Measurements from ENCODE around the gene CHID1. TPM values are rescaled to one million over a fixed set of nuclear protein-coding genes. Genes with fewer than 3 reads are reported as not detected.

The CHID1 gene
- total RNA-seq, 1 experiment from 2014 or later: 36.8 TPM

DNA sequence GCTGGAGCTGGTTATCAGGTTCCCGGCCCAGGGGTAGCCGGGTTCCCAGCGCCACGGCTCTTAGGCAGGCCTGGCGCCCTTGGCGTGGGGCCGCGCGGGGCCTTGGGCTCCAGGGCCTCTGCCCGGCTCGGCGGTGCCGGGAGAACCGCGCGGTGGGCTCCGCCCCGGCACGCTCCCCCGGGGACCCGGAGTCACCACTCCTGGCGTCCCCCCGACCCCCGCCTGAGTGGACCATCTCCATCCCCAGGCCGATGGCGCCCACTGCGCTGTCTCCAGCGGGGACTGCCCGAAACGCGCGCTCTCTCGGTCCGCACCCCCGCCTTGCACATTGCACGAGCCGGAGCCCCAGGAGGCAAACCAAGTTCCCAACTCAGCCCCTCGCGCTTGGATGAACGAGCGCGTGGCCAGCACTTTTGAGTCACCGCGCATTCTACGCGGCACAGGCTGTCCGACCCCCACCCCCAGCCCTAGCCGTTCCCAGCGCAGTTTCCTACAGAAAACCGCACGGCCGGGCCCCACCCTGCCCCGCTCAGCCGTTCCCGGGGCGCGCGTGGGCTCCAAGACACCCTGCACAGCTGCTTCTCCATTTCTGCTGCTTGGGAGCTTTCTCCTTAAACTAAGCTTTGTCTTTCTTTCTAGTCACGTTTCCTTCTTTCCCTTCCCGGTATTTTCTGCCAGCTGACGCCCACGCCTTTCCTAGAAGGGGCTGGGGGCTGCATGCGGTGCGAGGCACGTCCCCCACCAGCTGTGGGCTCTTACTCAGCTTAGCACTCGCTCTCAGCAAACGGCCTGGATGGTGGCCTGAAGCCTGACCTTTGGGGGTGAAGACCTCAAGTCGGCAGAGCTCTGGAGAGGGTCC, 650 bp upstream of the CHID1 start:
- no peak for DNase-seq (ENCODE audit: extremely low read depth, low read depth)

DNA sequence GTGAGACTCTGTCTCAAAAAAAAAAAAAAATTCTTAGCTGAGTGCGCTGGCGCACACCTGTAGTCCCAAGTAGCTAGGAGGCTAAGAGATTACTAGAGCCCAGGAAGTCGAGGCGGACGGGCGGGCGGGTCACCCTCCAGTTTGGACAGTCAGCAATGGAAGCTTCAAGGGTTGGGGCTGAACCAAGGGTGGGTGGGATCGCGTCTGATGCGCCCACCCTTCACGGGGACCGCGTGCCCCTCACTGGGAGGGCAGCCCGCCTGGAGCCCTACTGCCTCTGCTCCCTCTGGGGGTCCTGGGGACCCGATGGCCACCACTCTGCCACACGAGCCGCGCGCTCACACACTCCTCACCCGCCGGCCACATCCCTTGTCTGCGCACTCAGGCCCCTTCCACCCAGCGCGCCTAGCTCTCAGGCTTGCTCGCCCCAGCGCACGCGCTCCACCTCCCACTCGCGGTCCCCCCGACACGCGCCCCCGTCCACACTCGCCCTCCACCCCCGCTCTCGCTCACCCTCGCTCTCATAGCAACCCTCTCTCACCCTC, 494 bp downstream of the CHID1 start:
- no peak for DNase-seq (ENCODE audit: extremely low read depth, low read depth)

DNA sequence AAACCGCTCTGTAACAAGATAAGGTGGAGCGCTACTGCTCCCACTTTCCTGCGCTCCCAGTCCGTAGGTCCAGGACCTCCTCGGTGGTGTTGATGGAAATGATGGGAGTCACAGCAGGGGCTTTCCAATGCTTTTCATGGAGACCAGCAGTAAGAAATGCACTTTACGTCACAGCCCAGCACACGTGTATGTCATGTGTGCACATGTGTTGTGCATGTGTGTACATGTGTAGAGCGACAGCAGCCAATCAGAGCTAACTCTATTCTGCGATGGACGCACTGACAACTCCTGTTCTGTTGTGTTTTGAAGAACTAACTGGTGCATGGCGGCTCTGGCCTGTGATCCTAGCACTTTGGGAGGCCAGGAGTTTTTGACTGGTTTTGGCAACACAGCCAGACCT, 1.2 kb downstream of the CHID1 start:
- no peak for DNase-seq (ENCODE audit: extremely low read depth, low read depth)

DNA sequence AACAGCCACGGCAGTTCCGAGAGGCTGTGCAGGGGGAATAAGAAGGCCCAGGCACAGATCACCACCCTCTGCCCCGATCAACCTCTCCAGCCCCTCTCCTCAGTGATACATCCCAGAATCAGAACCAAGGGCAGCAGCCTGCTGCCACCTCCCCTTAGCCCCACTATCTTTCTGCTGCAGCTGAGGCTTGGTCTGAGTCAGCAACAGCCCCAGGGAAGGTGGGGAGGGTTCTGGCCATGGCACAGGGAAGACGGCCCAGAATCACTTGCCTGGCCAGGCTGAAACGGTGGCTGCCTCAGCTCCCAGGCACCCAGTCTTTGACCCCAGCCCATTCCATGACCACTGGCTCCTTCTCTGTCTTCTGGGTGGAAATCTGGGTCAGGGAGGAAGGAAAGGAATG, 2.3 kb downstream of the CHID1 start:
- no peak for DNase-seq (ENCODE audit: extremely low read depth, low read depth)

DNA sequence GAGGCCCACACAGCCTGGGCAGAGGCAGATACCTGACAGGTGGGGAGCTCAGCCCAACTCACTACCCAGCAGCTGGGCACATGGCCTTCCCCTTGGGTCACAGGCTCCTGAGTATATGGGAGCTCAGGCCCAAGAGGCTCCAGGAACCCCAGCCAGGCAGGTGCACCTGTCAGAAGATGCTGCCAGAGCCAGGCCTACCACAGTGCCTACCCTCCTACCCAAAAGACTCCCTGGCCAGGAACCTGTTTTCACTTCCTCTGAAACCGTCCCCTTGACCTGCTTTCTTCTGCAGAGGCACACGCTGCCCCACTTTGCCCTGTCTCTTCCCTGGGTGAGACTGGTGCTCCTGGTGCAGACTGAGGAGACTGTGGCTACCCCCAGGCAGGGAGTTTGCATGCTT, 2.9 kb downstream of the CHID1 start:
- no peak for DNase-seq (ENCODE audit: extremely low read depth, low read depth)

DNA sequence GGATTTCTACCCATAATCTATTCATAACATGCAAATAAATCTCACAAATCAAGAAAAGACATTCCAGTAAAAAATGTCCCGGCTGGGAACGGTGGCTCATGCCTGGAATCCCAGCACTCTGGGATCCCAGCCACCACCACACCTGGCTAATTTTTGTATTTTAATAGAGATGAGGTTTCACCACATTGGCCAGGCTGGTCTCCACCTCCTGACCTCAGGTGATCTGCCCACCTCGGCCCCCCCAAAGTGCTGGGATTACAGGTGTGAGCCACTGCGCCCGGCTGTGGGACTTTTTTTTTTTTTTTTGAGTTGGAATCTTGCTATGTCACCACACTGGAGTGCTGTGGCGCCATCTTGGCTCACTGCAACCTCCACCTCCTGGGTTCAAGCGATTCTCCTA, 4.7 kb downstream of the CHID1 start:
- no peak for DNase-seq (ENCODE audit: extremely low read depth, low read depth)

DNA sequence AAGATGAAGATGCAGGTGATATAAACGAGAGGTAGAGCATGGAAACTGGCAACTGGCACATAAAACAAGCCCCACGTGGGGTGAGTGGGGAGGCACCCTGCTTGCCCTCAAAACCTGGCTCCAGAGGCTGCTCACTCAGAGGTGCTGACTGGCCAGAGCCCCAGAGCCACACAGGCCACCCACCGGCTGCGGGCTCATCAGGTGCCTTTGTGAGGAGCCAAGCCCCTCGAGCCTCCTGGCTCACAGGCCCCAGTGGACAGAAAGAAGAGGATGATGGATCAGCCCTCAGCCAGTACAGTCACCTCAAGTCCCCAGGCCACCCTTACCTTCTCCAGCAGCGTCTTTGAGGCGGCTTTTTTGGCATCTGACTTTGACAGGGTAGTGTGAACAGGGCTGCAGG, 6.2 kb downstream of the CHID1 start:
- no peak for DNase-seq (ENCODE audit: extremely low read depth, low read depth)

DNA sequence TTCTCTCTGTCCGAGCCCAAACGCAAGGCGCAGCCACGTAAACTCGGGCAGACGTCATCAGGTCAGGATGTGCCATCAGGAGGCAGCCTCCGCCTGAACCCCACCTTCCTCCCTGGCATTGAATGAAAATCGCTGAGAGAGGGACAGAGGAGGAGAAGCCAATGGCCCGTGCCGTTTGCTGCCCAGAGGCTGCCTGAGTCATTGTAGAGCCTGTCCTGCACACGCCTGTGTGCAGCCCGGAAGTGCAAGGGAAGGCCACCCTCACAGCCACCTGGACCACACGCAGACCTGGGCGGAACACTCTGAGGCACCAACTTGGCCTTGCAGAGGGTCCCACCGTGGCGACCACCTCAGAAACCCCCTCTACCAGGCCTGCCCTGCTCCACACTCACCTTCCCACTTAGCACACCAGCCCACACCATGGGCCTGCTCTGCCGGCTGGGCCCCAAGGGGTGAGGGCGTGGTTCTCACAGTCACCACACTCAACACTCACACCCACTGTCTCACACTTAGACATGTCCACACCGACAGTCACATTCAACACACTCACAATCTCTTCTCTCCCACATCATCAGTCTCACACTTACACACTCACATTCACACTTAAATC, 9.1 kb downstream of the CHID1 start:
- DNase-seq (ENCODE audit: extremely low read depth, low read depth): no peak

DNA sequence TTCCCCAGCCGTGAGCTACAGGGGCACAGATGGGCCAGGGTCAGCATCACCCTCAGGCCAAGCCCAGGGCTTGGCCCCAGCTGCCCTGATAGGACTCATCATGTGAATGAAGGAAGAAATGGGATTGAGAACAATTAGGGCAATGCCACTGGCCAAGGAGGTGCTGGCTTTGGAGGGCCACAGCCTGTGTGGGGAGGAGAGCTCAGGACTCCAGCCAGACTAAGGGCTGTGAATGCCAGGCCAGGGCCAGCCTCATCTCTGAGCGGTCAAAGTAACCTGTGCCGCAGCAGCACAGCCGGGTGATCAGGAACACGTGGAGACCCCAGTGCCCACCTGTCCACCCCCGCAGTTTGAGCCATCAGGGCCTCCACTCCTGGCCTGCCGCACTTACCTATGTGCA, 10.1 kb downstream of the CHID1 start:
- no peak for DNase-seq (ENCODE audit: extremely low read depth, low read depth)

DNA sequence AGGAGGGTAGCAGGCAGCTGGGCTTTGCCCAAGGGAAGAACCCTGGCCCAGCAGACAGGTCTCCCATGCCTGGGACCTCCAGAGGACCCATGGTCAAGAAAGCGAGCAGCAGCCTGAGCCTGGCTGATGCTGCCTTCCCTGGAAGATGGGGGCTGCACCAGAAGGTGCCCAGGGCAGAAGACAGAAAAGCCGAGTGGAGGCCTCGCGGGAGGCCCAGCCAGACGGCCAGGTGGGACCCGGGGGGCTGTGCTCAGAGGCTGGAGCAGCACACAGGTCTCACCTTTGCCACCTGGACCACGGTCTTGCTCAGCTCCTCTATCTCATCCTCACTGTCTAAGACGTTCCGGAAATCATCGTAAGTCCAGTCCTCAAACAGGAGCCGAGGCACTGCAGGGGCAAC, 10.9 kb downstream of the CHID1 start:
- no peak for DNase-seq (ENCODE audit: extremely low read depth, low read depth)

DNA sequence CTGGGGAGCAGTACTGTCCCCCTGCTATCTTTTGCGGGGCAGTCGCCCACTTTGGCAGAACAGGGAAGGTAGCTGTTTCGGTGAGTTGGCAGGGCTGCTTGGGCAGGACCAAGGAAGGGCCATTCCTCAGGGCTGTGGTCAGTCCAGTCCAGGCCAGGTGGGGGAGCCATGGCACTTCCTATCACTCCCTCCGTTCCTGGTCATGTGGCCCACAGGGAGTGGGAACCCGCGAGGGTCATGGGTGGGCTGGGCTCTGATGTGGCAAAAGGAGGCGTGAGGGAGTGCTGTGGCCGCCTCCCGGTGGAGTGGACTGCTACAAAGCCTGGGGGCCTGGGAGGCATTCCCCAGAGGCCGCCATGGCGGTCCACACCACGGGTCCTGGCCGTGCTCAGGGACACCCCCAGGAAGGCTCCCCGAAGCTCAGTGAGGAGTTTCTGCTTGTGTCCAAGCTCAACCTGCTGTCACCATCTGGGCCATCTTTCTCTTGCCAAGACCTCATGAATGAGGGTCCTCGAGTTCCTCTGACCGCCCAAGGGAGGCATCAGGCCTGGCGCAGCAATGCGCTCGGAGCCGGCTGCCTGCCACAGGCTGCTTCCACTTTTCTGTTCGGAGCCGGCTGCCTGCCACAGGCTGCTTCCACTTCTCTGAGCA, 11.9 kb downstream of the CHID1 start:
- no peak for DNase-seq (ENCODE audit: extremely low read depth, low read depth)

DNA sequence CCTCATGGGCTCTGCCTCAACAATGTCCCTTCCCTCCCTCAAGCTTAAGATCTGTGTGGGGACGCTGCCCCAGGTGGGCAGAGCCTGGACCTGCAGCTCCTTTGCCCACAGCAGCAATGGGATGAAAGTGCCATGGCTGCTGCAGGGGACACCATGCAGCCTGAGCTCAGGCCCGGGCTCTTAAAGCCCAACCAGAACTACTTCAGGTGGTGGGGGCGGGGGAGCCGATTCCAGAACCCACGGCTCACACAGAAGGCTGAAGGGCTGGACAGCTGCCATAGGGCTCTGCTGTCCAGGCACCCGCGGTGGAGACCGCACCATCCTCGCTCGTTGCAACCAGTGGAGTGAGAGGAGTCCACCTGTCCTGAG, 12.5 kb downstream of the CHID1 start:
- no peak for DNase-seq (ENCODE audit: extremely low read depth, low read depth)

DNA sequence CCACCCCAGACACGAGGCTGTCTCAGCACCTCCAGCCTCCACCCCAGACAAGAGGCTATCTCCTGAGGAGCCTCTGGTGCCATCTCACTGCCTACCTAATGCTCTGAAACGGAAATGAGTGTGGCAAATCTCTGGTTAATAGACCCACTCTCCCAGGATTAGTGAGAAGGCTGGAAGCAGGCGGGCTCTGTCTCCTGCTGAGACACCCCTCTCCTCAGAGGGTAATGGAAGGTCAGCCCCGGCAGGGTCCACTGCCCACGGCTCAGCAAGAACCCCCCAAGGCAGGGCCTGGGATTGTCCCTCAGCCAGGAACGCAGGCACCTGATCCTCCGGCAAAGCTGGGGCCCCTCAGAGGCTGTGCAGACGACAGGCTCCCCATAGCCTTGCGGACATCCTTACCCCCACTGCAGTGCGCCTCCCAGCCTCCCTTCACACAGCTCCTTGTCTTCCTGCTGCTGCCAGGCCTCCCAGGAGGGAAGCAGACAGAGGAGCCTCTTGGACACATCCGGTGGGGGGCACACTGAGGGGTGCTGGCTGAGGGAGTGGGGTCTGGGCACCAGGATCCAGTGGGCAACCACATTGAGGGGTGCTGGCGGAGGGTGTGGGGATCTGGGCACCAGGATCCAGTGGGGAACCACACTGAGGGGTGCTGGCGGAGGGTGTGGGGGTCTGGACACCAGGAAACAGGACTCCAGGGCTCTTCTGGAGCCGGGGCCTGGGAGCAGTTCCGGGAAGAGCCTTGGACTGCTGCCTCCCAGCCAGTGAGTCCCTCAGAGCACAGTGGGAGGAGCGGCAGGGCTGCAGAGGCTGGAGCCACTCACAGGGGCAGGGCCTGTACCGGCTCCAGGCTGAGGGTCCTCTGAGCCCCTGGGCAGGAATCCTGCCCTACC, 13.1 kb downstream of the CHID1 start:
- DNase-seq (ENCODE audit: extremely low read depth, low read depth): no peak

DNA sequence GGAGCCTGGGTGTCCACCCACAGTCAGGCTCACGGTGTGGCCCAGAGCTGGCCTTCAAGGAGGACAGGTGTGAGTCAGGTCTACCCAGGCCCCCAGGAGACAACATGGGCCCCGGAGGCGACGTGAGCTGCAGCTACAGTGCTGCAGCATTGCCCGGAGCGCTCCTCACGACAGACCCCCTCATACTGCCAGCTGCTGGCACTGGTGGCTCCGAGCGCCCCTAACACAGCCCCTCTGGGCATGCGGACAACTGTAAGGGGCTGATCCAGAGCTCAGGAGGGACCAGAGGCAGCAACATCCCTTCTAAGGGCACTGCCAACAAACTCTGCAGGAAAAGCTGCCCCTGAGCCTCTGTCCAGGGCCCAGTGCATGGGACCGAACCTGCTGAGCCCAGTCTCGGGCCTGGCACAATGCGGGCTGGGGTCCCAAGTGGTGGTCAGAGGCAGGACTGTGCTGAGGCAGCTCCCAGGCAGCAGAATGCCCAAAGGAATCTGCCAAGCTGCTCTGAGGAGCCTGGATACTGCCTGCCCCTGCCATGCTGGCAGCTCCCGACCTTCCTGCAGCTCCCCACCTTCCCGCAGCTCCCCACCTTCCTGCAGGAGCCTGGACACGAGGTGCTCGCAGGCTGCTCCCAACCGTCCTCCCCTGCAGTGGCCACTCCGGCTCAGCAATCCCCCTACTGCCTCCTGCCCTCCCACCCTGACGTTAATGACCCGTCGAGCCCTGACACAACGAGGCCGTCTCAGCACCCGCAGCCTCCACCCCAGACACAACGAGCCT, 15.1 kb downstream of the CHID1 start:
- DNase-seq (ENCODE audit: extremely low read depth, low read depth): no peak

DNA sequence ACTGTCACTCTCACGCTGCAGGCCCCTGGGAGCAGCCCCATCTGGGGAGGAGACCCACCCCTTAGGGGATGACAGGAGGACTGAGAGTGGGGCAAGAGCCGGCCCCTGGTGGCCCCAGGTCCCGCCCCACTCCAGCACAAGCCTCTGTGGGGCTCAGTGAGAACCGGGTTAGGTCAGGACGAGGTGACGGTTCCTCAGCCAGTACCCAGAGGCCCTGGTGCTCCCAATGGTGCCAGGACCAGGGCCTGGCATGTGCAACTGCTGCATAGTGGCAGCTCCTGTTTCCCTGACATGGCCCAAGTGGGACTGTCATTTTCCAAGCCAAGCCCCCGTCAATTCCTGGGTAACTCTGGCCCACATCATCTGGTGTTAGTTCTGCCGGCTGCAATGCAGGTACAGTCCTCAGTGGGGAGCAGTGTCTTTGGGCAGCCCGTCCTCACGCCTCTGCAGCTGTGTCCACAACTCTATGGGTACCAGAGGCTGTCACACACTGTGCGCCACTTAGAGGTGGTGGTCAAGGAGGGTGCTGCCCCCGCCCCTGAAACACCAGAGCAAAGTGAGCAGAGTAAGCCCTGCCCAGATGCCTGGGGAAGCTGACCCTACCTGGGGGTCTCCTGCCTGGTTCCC, 15.9 kb downstream of the CHID1 start:
- DNase-seq (ENCODE audit: extremely low read depth, low read depth): no peak

DNA sequence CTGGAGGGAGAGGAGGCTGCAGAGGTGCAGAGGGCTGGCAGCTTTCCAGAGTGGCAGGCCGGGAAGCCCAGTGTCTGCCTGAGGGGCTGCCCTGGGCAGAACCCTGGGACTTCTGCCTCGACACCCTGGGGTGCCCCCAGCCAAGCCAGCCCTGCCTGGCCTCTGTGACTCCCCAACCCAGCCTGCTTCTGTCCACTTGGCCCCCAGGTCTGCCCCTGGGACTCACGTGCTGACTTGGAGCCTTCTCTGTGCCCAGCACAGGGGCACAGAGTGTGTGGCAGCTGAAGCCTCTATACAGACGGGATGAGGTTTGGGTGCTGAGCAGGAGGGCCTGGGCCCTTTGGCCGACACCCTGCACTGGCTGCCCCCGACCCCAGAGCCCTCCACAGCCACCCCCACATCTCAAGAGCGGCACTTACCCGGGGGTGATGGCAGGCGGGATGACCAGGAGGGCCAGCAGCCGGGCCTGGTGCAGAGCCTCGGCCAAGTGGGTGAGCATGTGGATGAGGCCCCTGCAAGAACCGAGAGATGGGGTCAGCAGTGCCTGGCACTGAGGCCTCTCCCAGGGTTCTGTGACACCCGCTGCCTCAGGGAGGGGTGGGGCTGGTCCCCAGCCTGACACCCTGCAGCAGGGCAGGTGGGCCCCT, 17.5 kb downstream of the CHID1 start:
- DNase-seq (ENCODE audit: extremely low read depth, low read depth): no peak

DNA sequence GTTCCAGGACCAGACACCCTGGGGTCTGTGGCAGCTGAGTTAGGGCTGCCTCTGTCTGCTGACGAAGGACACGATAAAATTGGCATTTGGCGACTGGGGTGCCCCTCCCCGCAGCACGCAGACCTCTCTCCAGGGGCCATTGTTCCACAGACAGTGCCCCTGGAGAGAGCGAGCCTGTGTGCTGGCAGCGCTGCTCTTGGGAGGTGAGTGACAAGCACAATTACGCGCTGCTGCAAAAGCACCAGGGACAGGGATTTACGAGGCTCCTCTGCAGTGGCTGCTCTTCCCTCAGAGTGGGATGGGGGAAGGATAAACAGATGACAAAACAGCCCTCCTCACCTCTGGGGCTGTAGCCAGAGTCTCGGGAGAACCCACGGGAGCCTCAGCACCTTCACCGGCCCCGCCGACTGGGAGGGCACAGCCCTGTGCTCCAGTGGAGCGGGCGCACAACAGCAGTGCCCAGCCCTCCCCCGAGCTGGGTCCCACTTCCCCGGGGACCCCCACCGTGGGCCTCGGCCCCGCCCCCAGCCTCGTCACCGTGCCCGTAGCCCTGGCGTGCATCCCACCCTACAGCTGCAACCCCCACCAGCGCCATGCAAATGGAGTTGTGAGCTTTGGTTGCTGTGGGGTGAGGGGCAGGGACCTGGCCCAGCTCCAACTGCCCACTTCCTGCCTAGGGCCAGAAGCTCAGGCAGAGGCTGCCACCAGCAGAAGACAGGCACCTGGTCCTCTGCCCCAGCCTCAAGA, 19.6 kb downstream of the CHID1 start:
- no peak for DNase-seq (ENCODE audit: extremely low read depth, low read depth)
